ENCODE measurements around the gene SCNN1A. TPM values are rescaled to one million over a fixed set of nuclear protein-coding genes. Genes with fewer than 3 reads are reported as not detected.
A peak's percentile ranks its signal among the peaks of the same experiment; 100 is the strongest.

SCNN1A gene
- total RNA-seq, 1 experiment from 2014 or later: 2.9 TPM

DNA sequence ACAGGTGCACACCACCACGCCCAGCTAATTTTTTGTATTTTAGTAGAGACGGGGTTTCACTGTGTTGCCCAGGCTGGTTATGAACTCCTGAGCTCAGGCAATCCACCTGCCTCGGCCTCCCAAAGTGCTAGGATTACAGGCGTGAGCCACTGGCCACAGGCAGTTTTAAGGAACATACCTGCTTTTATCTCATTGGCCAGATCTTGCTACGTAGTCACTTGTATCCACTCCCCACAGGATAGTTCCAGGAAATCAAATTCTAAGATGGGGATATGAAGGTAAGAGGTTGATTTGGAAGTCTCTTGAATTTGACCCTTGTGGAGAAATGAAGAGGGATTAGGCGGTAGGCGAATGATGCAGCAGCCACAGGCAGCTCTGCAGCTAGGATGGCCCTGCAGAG is 73.6 kb downstream of the SCNN1A start:
- CTCF ChIA-PET: no interaction called here
- Histone ChIP-seq H3K27ac (ENCODE audit: low read length) (no peak overlapping the region), H3K9me2 (replicated peaks; ENCODE audit: low read length) (no peaks in the 10 kb centered on the region), H3K4me2 (ENCODE audit: low read length) (no peak overlapping the region), H3K79me2 (ENCODE audit: low read length) (no peaks in the 10 kb centered on the region), H3F3A (ENCODE audit: low read length, unreplicated experiment) (no peaks in the 10 kb centered on the region), H4K20me1 (ENCODE audit: low read length) (no peaks in the 10 kb centered on the region), H3K9me3 (ENCODE audit: low read length) (no peaks in the 10 kb centered on the region), H3K4me3 (ENCODE audit: low read length) (no peak overlapping the region), H3K27me3 (ENCODE audit: low read length) (no peaks in the 10 kb centered on the region), H3K9ac (ENCODE audit: low read length) (no peak overlapping the region), H3K4me1 (ENCODE audit: insufficient read depth, low read length) (peaks cover 9% of the 10 kb centered on the region; the same call in 1 of the 2 replicates), H2AFZ (ENCODE audit: low read length) (no peak overlapping the region), H3K36me3 (ENCODE audit: low read depth, low read length) (no peaks in the 10 kb centered on the region)
- no peak for TF ChIP-seq EZH2 (IDR thresholded peaks at IDR 0.05; ENCODE audit: low read length, unreplicated experiment)
- TF ChIP-seq EZH2phosphoT487 (IDR thresholded peaks at IDR 0.05; ENCODE audit: borderline replicate concordance, low read length): no peak
- TF ChIP-seq, protein P1, sequence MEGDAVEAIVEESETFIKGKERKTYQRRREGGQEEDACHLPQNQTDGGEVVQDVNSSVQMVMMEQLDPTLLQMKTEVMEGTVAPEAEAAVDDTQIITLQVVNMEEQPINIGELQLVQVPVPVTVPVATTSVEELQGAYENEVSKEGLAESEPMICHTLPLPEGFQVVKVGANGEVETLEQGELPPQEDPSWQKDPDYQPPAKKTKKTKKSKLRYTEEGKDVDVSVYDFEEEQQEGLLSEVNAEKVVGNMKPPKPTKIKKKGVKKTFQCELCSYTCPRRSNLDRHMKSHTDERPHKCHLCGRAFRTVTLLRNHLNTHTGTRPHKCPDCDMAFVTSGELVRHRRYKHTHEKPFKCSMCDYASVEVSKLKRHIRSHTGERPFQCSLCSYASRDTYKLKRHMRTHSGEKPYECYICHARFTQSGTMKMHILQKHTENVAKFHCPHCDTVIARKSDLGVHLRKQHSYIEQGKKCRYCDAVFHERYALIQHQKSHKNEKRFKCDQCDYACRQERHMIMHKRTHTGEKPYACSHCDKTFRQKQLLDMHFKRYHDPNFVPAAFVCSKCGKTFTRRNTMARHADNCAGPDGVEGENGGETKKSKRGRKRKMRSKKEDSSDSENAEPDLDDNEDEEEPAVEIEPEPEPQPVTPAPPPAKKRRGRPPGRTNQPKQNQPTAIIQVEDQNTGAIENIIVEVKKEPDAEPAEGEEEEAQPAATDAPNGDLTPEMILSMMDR (conservative IDR thresholded peaks at IDR 0.05; ENCODE audit: low read depth, low read length): no peak
- BruUV-seq (replicated peaks): no TSS peak
- ATAC-seq: no peak
- no peak for DNase-seq
- POLR2A ChIA-PET (ENCODE audit: unreplicated experiment): no interaction called here
- intact Hi-C loops (cut with micrococcal nuclease): no loop called here

DNA sequence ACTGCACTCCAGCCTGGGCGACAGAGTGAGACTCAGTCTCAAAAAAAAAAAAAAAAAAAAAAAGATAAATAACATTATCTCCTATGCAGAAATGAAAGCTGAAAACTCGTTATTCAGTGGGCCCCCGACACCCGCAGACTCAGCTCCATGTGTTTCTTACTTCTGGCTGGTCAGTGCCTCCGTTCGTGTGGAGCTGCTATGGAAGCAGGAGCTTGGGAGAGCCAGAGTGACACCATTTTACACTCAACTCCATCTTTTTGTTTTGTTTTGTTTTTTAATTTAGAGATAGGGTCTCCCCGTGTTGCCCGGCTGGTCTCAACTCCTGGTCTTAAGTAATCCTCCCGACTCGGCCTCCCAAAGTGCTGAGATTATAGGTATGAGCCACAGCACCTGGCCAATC is 78.2 kb downstream of the SCNN1A start:
- Histone ChIP-seq H3K4me2 (ENCODE audit: low read length) (no peak overlapping the region), H3K4me3 (ENCODE audit: low read length) (no peak overlapping the region), H4K20me1 (ENCODE audit: low read length) (no peaks in the 10 kb centered on the region), H3K9ac (ENCODE audit: low read length) (peak overlapping the region; percentile 7; the same call in 1 of the 2 replicates), H3K9me3 (ENCODE audit: low read length) (no peaks in the 10 kb centered on the region), H3K9me2 (replicated peaks; ENCODE audit: low read length) (no peaks in the 10 kb centered on the region), H3K79me2 (ENCODE audit: low read length) (no peaks in the 10 kb centered on the region), H3K27me3 (ENCODE audit: low read length) (no peaks in the 10 kb centered on the region), H2AFZ (ENCODE audit: low read length) (peak overlapping the region; percentile 27; the same call in 1 of the 2 replicates), H3K27ac (ENCODE audit: low read length) (peak overlapping the region; percentile 55), H3F3A (ENCODE audit: low read length, unreplicated experiment) (no peaks in the 10 kb centered on the region), H3K4me1 (ENCODE audit: insufficient read depth, low read length) (peaks cover 46% of the 10 kb centered on the region), H3K36me3 (ENCODE audit: low read depth, low read length) (no peaks in the 10 kb centered on the region)
- BruUV-seq (replicated peaks): no TSS peak
- intact Hi-C loops (cut with micrococcal nuclease): loop anchor here (5.0 kb wide), 1 partner anchor 40 kb away; no protein-coding TSS in a partner anchor
- TF ChIP-seq EZH2phosphoT487 (IDR thresholded peaks at IDR 0.05; ENCODE audit: borderline replicate concordance, low read length) (no peak), EZH2 (IDR thresholded peaks at IDR 0.05; ENCODE audit: low read length, unreplicated experiment) (no peak)
- ATAC-seq (no peak), DNase-seq (no peak)
- ChIA-PET POLR2A (ENCODE audit: unreplicated experiment) (interaction anchor here (0.5 kb wide), 1 partner anchor 11 kb away, joined by 3 read pairs; no protein-coding TSS in a partner anchor), CTCF (no interaction called here)

Other genes starting within 250 kb of the SCNN1A start
- 153 and 174 TPM in 2 replicates for gene CD9, start 175.2 kb downstream of the SCNN1A start, total RNA-seq (2014; rRNA removed)
- 18.0 and 18.4 TPM in 2 replicates for gene PLEKHG6, start 64.9 kb downstream of the SCNN1A start, total RNA-seq (2014; rRNA removed)
- 95.1 and 97.4 TPM in 2 replicates for gene TNFRSF1A, start 33.5 kb downstream of the SCNN1A start, total RNA-seq (2014; rRNA removed)
- 160 and 163 TPM in 2 replicates for gene LTBR, start 8.6 kb upstream of the SCNN1A start, total RNA-seq (2014; rRNA removed)
- not detected in 2 replicates for gene CD27, start 69.4 kb upstream of the SCNN1A start, total RNA-seq (2014; rRNA removed)
- 0.47 and 1.8 TPM in 2 replicates for gene TAPBPL, start 76.5 kb upstream of the SCNN1A start, total RNA-seq (2014; rRNA removed)
- gene VAMP1, start 95.1 kb upstream of the SCNN1A start, total RNA-seq (2014; rRNA removed): 9.3 and 13.9 TPM in 2 replicates
- gene MRPL51, start 117.7 kb upstream of the SCNN1A start, total RNA-seq (2014; rRNA removed): 135 and 157 TPM in 2 replicates
- gene NCAPD2, start 118.5 kb upstream of the SCNN1A start, total RNA-seq (2014; rRNA removed): 105 TPM in 2 replicates
- 6,976 and 7,326 TPM in 2 replicates for gene GAPDH, start 159.0 kb upstream of the SCNN1A start, total RNA-seq (2014; rRNA removed)
- gene IFFO1, start 180.5 kb upstream of the SCNN1A start, total RNA-seq (2014; rRNA removed): 0.11 and 1.0 TPM in 2 replicates
- gene NOP2, start 192.7 kb upstream of the SCNN1A start, total RNA-seq (2014; rRNA removed): 63.3 and 83.8 TPM in 2 replicates
- 216 and 231 TPM in 2 replicates for gene CHD4, start 231.8 kb upstream of the SCNN1A start, total RNA-seq (2014; rRNA removed)

Measured in PC-3 (cell line).